TTC549 (cell line): ENCODE data around the gene INHBB.

Experiments
- FAIRE-seq: peaks from 2 replicates; lab custom pipeline; 2012; peaks lifted over from hg19 to GRCh38; lab: Jason Lieb, UNC

The INHBB gene

GRCh38 chr2:120398051-120398995, 52.4 kb downstream of the INHBB start:
- no peak for FAIRE-seq

DNA sequence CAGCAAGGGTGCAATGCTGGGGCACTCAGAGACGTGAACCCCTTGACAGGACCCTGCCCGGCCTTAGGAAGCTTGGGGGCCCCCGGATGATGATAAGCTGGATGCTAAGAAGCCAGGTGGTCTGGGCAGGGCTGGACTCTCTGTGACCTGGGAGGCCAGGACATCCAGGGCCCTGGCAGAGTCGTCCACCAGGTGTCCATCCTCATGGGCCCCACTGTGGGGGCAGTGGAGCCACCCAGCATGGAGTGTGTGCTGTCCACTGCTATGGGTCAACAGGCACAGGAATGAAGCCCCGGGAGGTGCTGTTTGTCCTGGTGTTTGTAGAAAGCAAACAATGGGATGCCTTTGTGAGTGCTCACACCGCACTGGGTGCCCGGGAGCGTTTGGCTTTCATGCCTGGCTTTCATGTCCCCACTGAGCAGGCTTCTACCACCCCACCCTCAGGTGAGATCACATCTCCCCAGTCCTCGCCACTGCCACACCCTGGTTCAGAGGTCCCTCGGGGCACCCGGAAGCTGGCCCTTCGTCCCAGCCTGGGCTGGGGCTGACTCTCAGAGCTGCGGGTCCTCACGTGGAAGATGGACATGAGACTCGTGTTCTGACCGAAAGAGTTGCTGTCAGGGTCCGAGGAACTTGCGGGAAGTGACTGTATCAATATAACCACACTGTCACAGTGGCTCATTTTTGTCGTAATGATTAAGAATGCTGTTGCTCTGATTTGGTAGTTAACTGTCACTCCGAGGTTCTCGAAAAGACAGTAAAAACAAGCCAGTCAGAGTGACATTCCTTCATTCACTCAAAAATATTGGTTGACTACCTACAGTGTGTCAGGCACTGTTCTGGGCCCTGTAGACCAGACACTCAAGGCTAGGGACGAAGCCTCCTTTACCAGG, 53.3 kb downstream of the INHBB start:
- no peak for FAIRE-seq

DNA sequence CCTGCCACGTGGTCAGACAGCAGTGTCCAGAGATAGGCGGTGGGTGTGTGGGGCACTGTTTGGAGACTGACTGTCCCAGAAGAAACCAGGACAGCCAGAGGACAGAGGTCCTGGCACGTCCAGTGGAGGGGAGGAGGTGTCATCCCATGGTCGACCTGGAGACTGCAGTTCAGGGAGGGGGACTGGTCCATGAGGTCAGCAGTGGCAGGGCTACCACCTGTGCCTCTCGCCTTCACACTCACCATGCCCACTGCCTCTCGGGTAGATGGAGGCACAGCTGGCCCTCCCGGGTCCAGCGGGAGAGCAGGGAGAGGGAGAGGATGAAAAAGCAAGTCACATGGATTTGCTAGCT, 53.9 kb downstream of the INHBB start:
- FAIRE-seq: no peak

- no peak for FAIRE-seq
These were observed 54.6 kb downstream of the INHBB start for GRCh38 chr2:120400551-120400950.
